Thyroid gland (tissue), 4 donors: ENCODE results near the gene RYR2.

Experiments used
- CTCF ChIP-seq, 6 experiments: fragments of 200-600 bp in 3 of 6; fragments of 450-650 bp in 3 of 6; sonication (generic) in 3 of 6; IDR thresholded peaks; one replicate each; pipeline ENCODE4 v1.5.1; 2016 to 2019; ENCODE audit warnings: antibody characterized with exemption in 6 of 6, mild to moderate bottlenecking in 2 of 6, inconsistent platforms in 1 of 6, moderate library complexity in 1 of 6
- POLR2A ChIP-seq, 2 donors: fragments of 450-650 bp; IDR thresholded peaks; one replicate each; pipeline ENCODE4 v1.6.1; 2017; ENCODE audit warnings: antibody characterized with exemption in 2 of 2, mild to moderate bottlenecking in 2 of 2, moderate library complexity in 1 of 2

DNA sequence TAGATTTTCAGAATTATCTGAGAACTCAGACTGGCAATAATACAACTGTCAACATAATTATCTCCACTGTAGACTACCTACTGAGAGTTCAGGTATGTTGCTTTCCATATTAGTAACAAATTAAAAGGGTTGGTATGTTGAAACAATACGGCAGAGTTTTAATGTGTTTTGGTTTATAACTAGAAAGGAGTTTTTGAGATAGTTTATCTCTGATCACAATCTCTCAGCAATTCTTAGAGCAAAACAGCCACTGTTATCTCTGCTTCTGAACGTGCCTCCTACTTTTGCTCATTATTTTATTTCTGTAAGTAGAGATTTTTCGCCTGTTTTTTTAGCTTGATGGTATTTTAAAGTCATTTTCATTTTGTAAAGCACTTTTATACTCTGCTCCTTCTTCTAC, 730.0 kb downstream of the RYR2 start:
- TF ChIP-seq CTCF (IDR thresholded peaks at IDR 0.05) = no peak
- TF ChIP-seq POLR2A (IDR thresholded peaks at IDR 0.05) = no peak
